ENCODE results near the gene SALL4. TPM values are rescaled to one million over a fixed set of nuclear protein-coding genes. Genes with fewer than 3 reads are reported as not detected.

SALL4 gene
- total RNA-seq, 1 experiment from 2014 or later, result 279 TPM

GRCh38 chr20:51791626-51792025 lies 10.7 kb downstream of the SALL4 start:
- H3K23me2 ChIP-seq (ENCODE audit: insufficient read length, low read depth, low read length, poor library complexity, severe bottlenecking), result no peaks in the 10 kb centered on the region
- no peak overlapping the region for H3K27ac ChIP-seq (ENCODE audit: insufficient read length, low read depth, low read length)
- H4K20me1 ChIP-seq (ENCODE audit: control insufficient read depth, insufficient read depth, insufficient read length), result no peaks in the 10 kb centered on the region
- H3K9me3 ChIP-seq (ENCODE audit: control insufficient read depth, low read depth, low read length), result no peaks in the 10 kb centered on the region
- no peak overlapping the region for H3K9ac ChIP-seq (ENCODE audit: extremely low read depth, insufficient read length, low read length)
- H4K8ac ChIP-seq (replicated peaks; ENCODE audit: insufficient read length, low read depth, low read length), result no peak overlapping the region
- no peak overlapping the region for H2AFZ ChIP-seq (ENCODE audit: low read length)
- H4K91ac ChIP-seq (ENCODE audit: insufficient read length, low read depth, low read length), result no peak overlapping the region
- H3K27me3 ChIP-seq (ENCODE audit: insufficient read depth, low read length), result no peaks in the 10 kb centered on the region
- Mint-ChIP-seq H3K4me1 (peaks cover 39 to 40% of the 10 kb centered on the region in 2 experiments), H3K36me3 (ENCODE audit: insufficient read depth in 1 of 3, low read depth in 3 of 3) (peaks cover 56 to 94% (median 93%) of the 10 kb centered on the region in 3 experiments; a peak in 6 of 7 replicates), H3K4me3 (no peak overlapping the region), H3K27ac (no peak overlapping the region), H3K9me3 (no peaks in the 10 kb centered on the region), H3K27me3 (ENCODE audit: low read depth) (no peaks in the 10 kb centered on the region)
- no peak overlapping the region for H3K4ac ChIP-seq (ENCODE audit: low read depth, low read length)
- no peak overlapping the region for H4K5ac ChIP-seq (ENCODE audit: insufficient read length, low read depth, low read length)
- no peak for TF ChIP-seq CTCF (conservative IDR thresholded peaks at IDR 0.05)
- H3T11ph ChIP-seq (ENCODE audit: low read length), result no peak overlapping the region
- H2BK120ac ChIP-seq (ENCODE audit: low read depth, low read length, poor library complexity, severe bottlenecking), result no peak overlapping the region
- H3K18ac ChIP-seq (ENCODE audit: insufficient read length, low read depth, low read length), result no peak overlapping the region
- no peak for DNase-seq
- WGBS (ENCODE audit: extremely low coverage, insufficient read length, low lambda C conversion rate), result no CpG with 5 or more reads among the region's 13 CpGs
- no peak overlapping the region for H3K56ac ChIP-seq (ENCODE audit: insufficient read length, low read depth, low read length)
- H3K79me2 ChIP-seq (ENCODE audit: insufficient read depth, low read length), result peaks cover 62% of the 10 kb centered on the region
- H3K79me1 ChIP-seq (ENCODE audit: insufficient read depth, low read depth, low read length, poor library complexity, severe bottlenecking), result peaks cover 23% of the 10 kb centered on the region
- peaks cover 11% of the 10 kb centered on the region for H3K4me1 ChIP-seq (ENCODE audit: insufficient read depth, low read length)
- H3K23ac ChIP-seq (ENCODE audit: insufficient read length, low read depth, low read length), result no peak overlapping the region
- H2BK5ac ChIP-seq (ENCODE audit: insufficient read length, low read length), result no peak overlapping the region
- no peak overlapping the region for H3K14ac ChIP-seq (ENCODE audit: insufficient read depth, low read length)
- no peak overlapping the region for H2BK15ac ChIP-seq (ENCODE audit: low read depth, low read length)
- H3K4me2 ChIP-seq (ENCODE audit: insufficient read depth, insufficient read length, low read length), result no peak overlapping the region
- no peak overlapping the region for H2BK12ac ChIP-seq (ENCODE audit: insufficient read length, low read depth, low read length)
- no peak overlapping the region for H2AK5ac ChIP-seq (ENCODE audit: insufficient read length, low read length)
- H2BK20ac ChIP-seq (ENCODE audit: low read depth, low read length, poor library complexity, severe bottlenecking), result no peak overlapping the region
